PFSK-1 (cell line): Measurements from ENCODE around the gene MYH8.

Experiments
- FOXP2 ChIP-seq: optimal IDR thresholded peaks from 2 replicates; pipeline ENCODE3; 2011; ENCODE audit warnings: borderline replicate concordance, control low read depth, inconsistent platforms; ENCODE audit not compliant: insufficient read depth; ENCODE audit errors: extremely low read length, extremely low read depth
- POLR2AphosphoS5 ChIP-seq: IDR thresholded peaks from 2 replicates; pipeline ENCODE4 v1.6.1; 2012; ENCODE audit warnings: low read depth, mild to moderate bottlenecking, control low read depth, low read length, moderate library complexity
- REST ChIP-seq, 2 experiments: IDR thresholded peaks; 2 replicates each; pipeline versions ENCODE4 v1.6.1 to v1.8.0; 2011 to 2012; ENCODE audit warnings: low read depth in 2 of 2, low read length in 2 of 2, control low read depth in 1 of 2, inconsistent platforms in 1 of 2, mild to moderate bottlenecking in 1 of 2, moderate library complexity in 1 of 2; ENCODE audit not compliant: insufficient read depth in 1 of 2
- SIN3A ChIP-seq: IDR thresholded peaks from 2 replicates; pipeline ENCODE4 v1.6.1; 2012; ENCODE audit warnings: mild to moderate bottlenecking, low read length, moderate library complexity, borderline replicate concordance; ENCODE audit not compliant: insufficient read depth
- TAF1 ChIP-seq: IDR thresholded peaks from 2 replicates; pipeline ENCODE4 v1.6.1; 2012; ENCODE audit warnings: low read length, control low read depth, borderline replicate concordance; ENCODE audit not compliant: insufficient read depth

Gene MYH8

GRCh38 chr17:10370016-10370608, 51.6 kb downstream of the MYH8 start:
- TF ChIP-seq SIN3A: no peak
- no peak for TF ChIP-seq POLR2AphosphoS5
- no peak for TF ChIP-seq REST (IDR thresholded peaks at IDR 0.05; ENCODE audit: insufficient read depth in 1 of 2, low read depth in 2 of 2, low read length in 2 of 2)
- TF ChIP-seq FOXP2: no peak
- TF ChIP-seq TAF1: no peak

GRCh38 chr17:10369239-10369638, 52.5 kb downstream of the MYH8 start:
- TF ChIP-seq POLR2AphosphoS5 (no peak), SIN3A (no peak), TAF1 (no peak), REST (IDR thresholded peaks at IDR 0.05; ENCODE audit: insufficient read depth in 1 of 2, low read depth in 2 of 2, low read length in 2 of 2) (no peak), FOXP2 (no peak)

GRCh38 chr17:10368561-10368960, 53.2 kb downstream of the MYH8 start:
- TF ChIP-seq TAF1 (no peak), POLR2AphosphoS5 (no peak), REST (IDR thresholded peaks at IDR 0.05; ENCODE audit: insufficient read depth in 1 of 2, low read depth in 2 of 2, low read length in 2 of 2) (no peak), FOXP2 (no peak), SIN3A (no peak)

GRCh38 chr17:10360578-10360977, 61.2 kb downstream of the MYH8 start:
- no peak for TF ChIP-seq POLR2AphosphoS5
- TF ChIP-seq REST (IDR thresholded peaks at IDR 0.05; ENCODE audit: insufficient read depth in 1 of 2, low read depth in 2 of 2, low read length in 2 of 2): no peak
- no peak for TF ChIP-seq SIN3A

GRCh38 chr17:10357768-10358167, 64.0 kb downstream of the MYH8 start:
- no peak for TF ChIP-seq TAF1
- no peak for TF ChIP-seq POLR2AphosphoS5
- no peak for TF ChIP-seq REST (IDR thresholded peaks at IDR 0.05; ENCODE audit: insufficient read depth in 1 of 2, low read depth in 2 of 2, low read length in 2 of 2)
- no peak for TF ChIP-seq FOXP2
- TF ChIP-seq SIN3A: no peak
